ENCODE results near the gene PSME4. TPM values are rescaled to one million over a fixed set of nuclear protein-coding genes. Genes with fewer than 3 reads are reported as not detected.

The PSME4 gene
- total and polyA plus RNA-seq, 2 of the 13 experiments (the other 11 are each of a cell fraction or from before 2014, with no cell fraction given) = 52.1 to 77.8 TPM

- TF ChIP-seq ZNF607 (CRISPR knock-in tag; IDR thresholded peaks at IDR 0.05; ENCODE audit: borderline replicate concordance) (peak; percentile 60; the same call in 1 of the 2 replicates), NFIB (CRISPR knock-in tag; IDR thresholded peaks at IDR 0.05; ENCODE audit: borderline replicate concordance) (no peak), AHR (CRISPR knock-in tag; IDR thresholded peaks at IDR 0.05) (peak; percentile 81), ZNF770 (CRISPR knock-in tag; IDR thresholded peaks at IDR 0.05) (peak; percentile 60), ZNF792 (CRISPR knock-in tag; IDR thresholded peaks at IDR 0.05) (peak; percentile 84), ZMYM2 (CRISPR knock-in tag; IDR thresholded peaks at IDR 0.05) (no peak), MEIS2 (CRISPR knock-in tag; IDR thresholded peaks at IDR 0.05) (peak; percentile 61; the same call in 1 of the 2 replicates), MTF1 (CRISPR knock-in tag; IDR thresholded peaks at IDR 0.05) (0 out of 2 replicates have a peak, but pooled peaks have one; percentile 65), BRCA1 (CRISPR knock-in tag; IDR thresholded peaks at IDR 0.05) (peak; percentile 72; the same call in 1 of the 2 replicates), RBM39 (IDR thresholded peaks at IDR 0.05; ENCODE audit: low read depth, low read length, poor library complexity, severe bottlenecking) (no peak), TBX2 (CRISPR knock-in tag; IDR thresholded peaks at IDR 0.05; ENCODE audit: borderline replicate concordance) (peak; percentile 47; the same call in 1 of the 2 replicates), PRDM15 (CRISPR knock-in tag; IDR thresholded peaks at IDR 0.05) (peak; percentile 59), REST (IDR thresholded peaks at IDR 0.05; ENCODE audit: borderline replicate concordance in 1 of 2, low read depth in 1 of 2, low read length in 2 of 2) (peak in 1 of 2 experiments; percentile 49; a peak in 1 of 4 replicates), CENPX (CRISPR knock-in tag; IDR thresholded peaks at IDR 0.05) (no peak), NFYB (CRISPR knock-in tag; IDR thresholded peaks at IDR 0.05) (peak; percentile 41), SP2 (CRISPR knock-in tag; IDR thresholded peaks at IDR 0.05) (peak; percentile 21; the same call in 1 of the 2 replicates), ZNF644 (CRISPR knock-in tag; IDR thresholded peaks at IDR 0.05; ENCODE audit: low read depth) (no peak), KDM2A (CRISPR knock-in tag; IDR thresholded peaks at IDR 0.05; ENCODE audit: borderline replicate concordance, low read depth) (peak; percentile 61; the same call in 1 of the 2 replicates), ZNF33A (CRISPR knock-in tag; IDR thresholded peaks at IDR 0.05; ENCODE audit: borderline replicate concordance) (peak; percentile 60; the same call in 1 of the 2 replicates), ZFP1 (CRISPR knock-in tag; IDR thresholded peaks at IDR 0.05) (0 out of 2 replicates have a peak, but pooled peaks have one; percentile 54)
These were observed at the start of gene PSME4 (continued) for GRCh38 chr2:53970724-53971602.

Measured in HepG2 (cell line).